Fibroblast of lung (primary cell): ENCODE measurements around the gene DEFB114. TPM values are rescaled to one million over a fixed set of nuclear protein-coding genes. Genes with fewer than 3 reads are reported as not detected.

Source experiments
- DNase-seq, 2 donors: peaks; one replicate each; pipeline versions ENCODE4 v3.0.0 to v3.0.0-alpha.2; 2010; ENCODE audit warnings: low read depth in 2 of 2
- H2AFZ ChIP-seq: 2 replicates; pipeline ENCODE4 v1.5.1; 2012; ENCODE audit warnings: low read length, control low read depth, inconsistent platforms
- H3K27ac ChIP-seq: 2 replicates; pipeline ENCODE4 v1.5.1; 2011; ENCODE audit warnings: low read length, control low read depth; ENCODE audit not compliant: insufficient read depth
- H3K27me3 ChIP-seq: 2 replicates; pipeline ENCODE4 v1.5.1; 2011; ENCODE audit warnings: mild to moderate bottlenecking, low read length; ENCODE audit not compliant: control insufficient read depth, insufficient read depth
- H3K36me3 ChIP-seq: 2 replicates; pipeline ENCODE4 v1.5.1; 2011; ENCODE audit warnings: low read length; ENCODE audit not compliant: control insufficient read depth, insufficient read depth
- H3K4me1 ChIP-seq: 2 replicates; pipeline ENCODE4 v1.5.1; 2011; ENCODE audit warnings: low read length; ENCODE audit not compliant: control insufficient read depth, insufficient read depth; ENCODE audit errors: extremely low read depth
- H3K4me2 ChIP-seq: 2 replicates; pipeline ENCODE4 v1.5.1; 2011; ENCODE audit warnings: low read length, control low read depth; ENCODE audit not compliant: insufficient read depth; ENCODE audit errors: extremely low read depth
- H3K4me3 ChIP-seq, 4 experiments: fragments of 200-600 bp in 1 of 4; sonication (generic) in 1 of 4; replicated peaks in 1 of 4; 2 replicates each; pipeline ENCODE4 v1.5.1; 2011 to 2016; ENCODE audit warnings: low read length in 4 of 4, low read depth in 3 of 4, mild to moderate bottlenecking in 3 of 4, control low read depth in 2 of 4, inconsistent platforms in 1 of 4, mixed read lengths in 1 of 4; ENCODE audit not compliant: insufficient read depth in 1 of 4; ENCODE audit errors: control extremely low read depth in 1 of 4
- H3K79me2 ChIP-seq: 2 replicates; pipeline ENCODE4 v1.5.1; 2012; ENCODE audit warnings: mild to moderate bottlenecking, low read length, inconsistent platforms; ENCODE audit not compliant: control insufficient read depth, insufficient read depth
- H3K9ac ChIP-seq: 2 replicates; pipeline ENCODE4 v1.5.1; 2011; ENCODE audit warnings: mild to moderate bottlenecking, low read length, control low read depth; ENCODE audit not compliant: insufficient read depth
- H3K9me3 ChIP-seq: 2 replicates; pipeline ENCODE4 v1.5.1; 2012; ENCODE audit warnings: low read depth, low read length; ENCODE audit not compliant: control insufficient read depth, insufficient read depth
- H4K20me1 ChIP-seq: 2 replicates; pipeline ENCODE4 v1.5.1; 2011; ENCODE audit warnings: low read length; ENCODE audit not compliant: control insufficient read depth, insufficient read depth; ENCODE audit errors: extremely low read depth
- EZH2 ChIP-seq: IDR thresholded peaks from 2 replicates; pipeline ENCODE4 v1.5.1; 2012; ENCODE audit warnings: low read length, control low read depth, mild to moderate bottlenecking; ENCODE audit errors: missing control alignments
- polyA plus RNA-seq, 2 donors: library from polyadenylated mRNA; depleted of rRNA in 1 of 2; stranded (reverse) in 1 of 2; unstranded in 1 of 2; fragments of >200 nt; gene quantifications; 2 replicates each; pipeline ENCODE4 v1.2.1, GENCODE V29; 2011 to 2012; ENCODE audit warnings: missing spikeins in 1 of 2
- total RNA-seq: library from RNA; depleted of rRNA; stranded (reverse); fragments of >200 nt; gene quantifications from 2 replicates; pipeline ENCODE4 v1.2.1, GENCODE V29; 2014
- TF ChIP-seq, protein P1 (sequence below), 2 donors: IDR thresholded peaks in 1 of 2; conservative IDR thresholded peaks in 1 of 2; 1 replicate in 1 of 2; 2 replicates in 1 of 2; pipeline ENCODE4 v1.5.1; 2011 to 2012; ENCODE audit warnings: low read length in 2 of 2, control low read depth in 1 of 2, inconsistent platforms in 1 of 2, low read depth in 1 of 2, mild to moderate bottlenecking in 1 of 2

DEFB114 gene
- total and polyA plus RNA-seq, 2 donors (not counting 1 experiment from before 2014, with no cell fraction given), result not detected

- Histone ChIP-seq H3K9me3 (no peaks in the 10 kb centered on the region), H4K20me1 (no peaks in the 10 kb centered on the region), H3K36me3 (no peaks in the 10 kb centered on the region), H2AFZ (no peak overlapping the region), H3K4me3 (no peak overlapping the region), H3K9ac (no peak overlapping the region), H3K4me2 (no peak overlapping the region), H3K79me2 (no peaks in the 10 kb centered on the region), H3K27ac (no peak overlapping the region), H3K27me3 (no peaks in the 10 kb centered on the region), H3K4me1 (no peaks in the 10 kb centered on the region)
- no peak for DNase-seq
- no peak for TF ChIP-seq EZH2
- TF ChIP-seq, protein P1, sequence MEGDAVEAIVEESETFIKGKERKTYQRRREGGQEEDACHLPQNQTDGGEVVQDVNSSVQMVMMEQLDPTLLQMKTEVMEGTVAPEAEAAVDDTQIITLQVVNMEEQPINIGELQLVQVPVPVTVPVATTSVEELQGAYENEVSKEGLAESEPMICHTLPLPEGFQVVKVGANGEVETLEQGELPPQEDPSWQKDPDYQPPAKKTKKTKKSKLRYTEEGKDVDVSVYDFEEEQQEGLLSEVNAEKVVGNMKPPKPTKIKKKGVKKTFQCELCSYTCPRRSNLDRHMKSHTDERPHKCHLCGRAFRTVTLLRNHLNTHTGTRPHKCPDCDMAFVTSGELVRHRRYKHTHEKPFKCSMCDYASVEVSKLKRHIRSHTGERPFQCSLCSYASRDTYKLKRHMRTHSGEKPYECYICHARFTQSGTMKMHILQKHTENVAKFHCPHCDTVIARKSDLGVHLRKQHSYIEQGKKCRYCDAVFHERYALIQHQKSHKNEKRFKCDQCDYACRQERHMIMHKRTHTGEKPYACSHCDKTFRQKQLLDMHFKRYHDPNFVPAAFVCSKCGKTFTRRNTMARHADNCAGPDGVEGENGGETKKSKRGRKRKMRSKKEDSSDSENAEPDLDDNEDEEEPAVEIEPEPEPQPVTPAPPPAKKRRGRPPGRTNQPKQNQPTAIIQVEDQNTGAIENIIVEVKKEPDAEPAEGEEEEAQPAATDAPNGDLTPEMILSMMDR (conservative IDR thresholded peaks at IDR 0.05 in 1 of 2, IDR thresholded peaks at IDR 0.05 in 1 of 2; ENCODE audit: low read depth in 1 of 2, low read length in 2 of 2), result no peak
Measured at GRCh38 chr6:49955847-49956246, 8.1 kb downstream of the DEFB114 start.

DNA sequence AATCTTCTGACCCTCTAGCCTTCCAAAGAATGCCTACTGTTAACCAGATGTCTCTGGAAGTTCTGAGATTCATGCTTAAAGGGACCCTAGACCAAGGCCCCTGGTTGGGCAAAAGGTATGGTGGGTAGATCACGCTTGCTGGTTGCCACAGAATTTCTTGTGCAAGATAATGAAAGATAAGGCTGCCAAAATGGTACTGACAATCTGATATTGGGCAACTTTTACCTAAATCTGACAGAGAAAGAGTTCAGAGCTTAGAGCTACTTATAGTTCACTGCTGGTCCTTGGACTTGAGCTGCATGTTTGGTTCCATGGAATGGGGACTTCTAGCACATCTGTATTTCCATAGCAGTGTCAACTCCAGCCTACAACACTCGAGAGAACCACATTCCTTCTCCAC, 12.0 kb downstream of the DEFB114 start:
- Histone ChIP-seq H3K4me1 (no peaks in the 10 kb centered on the region), H3K9me3 (no peaks in the 10 kb centered on the region), H3K27ac (no peak overlapping the region), H3K4me2 (no peak overlapping the region), H3K36me3 (no peaks in the 10 kb centered on the region), H2AFZ (no peak overlapping the region), H4K20me1 (no peaks in the 10 kb centered on the region), H3K79me2 (no peaks in the 10 kb centered on the region), H3K9ac (no peak overlapping the region), H3K27me3 (no peaks in the 10 kb centered on the region), H3K4me3 (no peak overlapping the region)
- no peak for DNase-seq
- TF ChIP-seq, protein P1 (conservative IDR thresholded peaks at IDR 0.05 in 1 of 2, IDR thresholded peaks at IDR 0.05 in 1 of 2; ENCODE audit: low read depth in 1 of 2, low read length in 2 of 2), result no peak
- TF ChIP-seq EZH2, result no peak

GRCh38 chr6:49950415-49950751, 13.6 kb downstream of the DEFB114 start:
- no peaks in the 10 kb centered on the region for H3K36me3 ChIP-seq
- TF ChIP-seq, protein P1 (conservative IDR thresholded peaks at IDR 0.05 in 1 of 2, IDR thresholded peaks at IDR 0.05 in 1 of 2; ENCODE audit: low read depth in 1 of 2, low read length in 2 of 2), result no peak
- no peak for TF ChIP-seq EZH2

More at GRCh38 chr6:49950415-49950751, 13.6 kb downstream of the DEFB114 start:
- no peaks in the 10 kb centered on the region for H3K9me3 ChIP-seq
- H2AFZ ChIP-seq, result no peak overlapping the region
- no peak overlapping the region for H3K4me3 ChIP-seq
- DNase-seq, result no peak
- H3K79me2 ChIP-seq, result no peaks in the 10 kb centered on the region
- H4K20me1 ChIP-seq, result no peaks in the 10 kb centered on the region
- H3K9ac ChIP-seq, result no peak overlapping the region
- no peaks in the 10 kb centered on the region for H3K27me3 ChIP-seq
- H3K4me1 ChIP-seq, result no peaks in the 10 kb centered on the region
- H3K4me2 ChIP-seq, result no peak overlapping the region
- H3K27ac ChIP-seq, result no peak overlapping the region
